Thyroid gland (tissue), 4 donors: ENCODE results near the gene GRIN2A. TPM values are rescaled to one million over a fixed set of nuclear protein-coding genes. Genes with fewer than 3 reads are reported as not detected.

Source experiments
- DNase-seq, 2 donors: peaks; one replicate each; pipeline ENCODE4 v3.0.0-alpha.2; 2019
- H3K27ac ChIP-seq, 3 donors: fragments of 200-600 bp; sonication (generic); 1 replicate in 2 of 3; 2 replicates in 1 of 3; pipeline ENCODE4 v1.5.1; 2016 to 2019; ENCODE audit warnings: mild to moderate bottlenecking in 1 of 3, moderate library complexity in 1 of 3
- H3K27me3 ChIP-seq: fragments of 200-600 bp; sonication (generic); one replicate; pipeline ENCODE4 v1.5.1; 2019
- H3K36me3 ChIP-seq, 2 donors: fragments of 200-600 bp; sonication (generic); one replicate each; pipeline ENCODE4 v1.5.1; 2016 to 2019
- H3K4me1 ChIP-seq, 2 donors: fragments of 200-600 bp; sonication (generic); one replicate each; pipeline ENCODE4 v1.5.1; 2017 to 2019
- H3K4me3 ChIP-seq, 3 donors: fragments of 200-600 bp; sonication (generic); replicated peaks in 1 of 3; 1 replicate in 2 of 3; 2 replicates in 1 of 3; pipeline ENCODE4 v1.5.1; 2016; ENCODE audit warnings: mild to moderate bottlenecking in 1 of 3
- H3K9me3 ChIP-seq: fragments of 200-600 bp; sonication (generic); one replicate; pipeline ENCODE4 v1.5.1; 2017
- CTCF ChIP-seq, 6 experiments: fragments of 200-600 bp in 3 of 6; fragments of 450-650 bp in 3 of 6; sonication (generic) in 3 of 6; IDR thresholded peaks; one replicate each; pipeline ENCODE4 v1.5.1; 2016 to 2019; ENCODE audit warnings: antibody characterized with exemption in 6 of 6, mild to moderate bottlenecking in 2 of 6, inconsistent platforms in 1 of 6, moderate library complexity in 1 of 6
- POLR2A ChIP-seq, 2 donors: fragments of 450-650 bp; IDR thresholded peaks; one replicate each; pipeline ENCODE4 v1.6.1; 2017; ENCODE audit warnings: antibody characterized with exemption in 2 of 2, mild to moderate bottlenecking in 2 of 2, moderate library complexity in 1 of 2
- WGBS, 2 donors: methylation state at CpG; one replicate each; pipeline ENCODE4 v1.1.5; 2017; 5-methylcytosine and 5-hydroxymethylcytosine counted together
- intact Hi-C: fragments of 100-400 bp; cut with DNase I; formaldehyde crosslinking; loops from one replicate; pipeline ENCODE4 v1.15.1; 2023
- total RNA-seq, 4 donors: library from RNA; depleted of rRNA; stranded (reverse); fragments of >200 nt; gene quantifications; one replicate each; pipeline ENCODE4 v1.2.3, GENCODE V29; 2016

GRIN2A gene
- total RNA-seq, 4 donors from 2014 or later, result 0.11 to 1.3 (median 0.53) TPM

GRCh38 chr16:9904526-9904925, 277.7 kb downstream of the GRIN2A start:
- intact Hi-C loops, result no loop called here
- no peak for DNase-seq
- TF ChIP-seq CTCF (IDR thresholded peaks at IDR 0.05) (no peak), POLR2A (IDR thresholded peaks at IDR 0.05) (no peak)
- H3K27me3 ChIP-seq, result no peaks in the 10 kb centered on the region
- no peak overlapping the region for H3K4me3 ChIP-seq
- H3K36me3 ChIP-seq, result no peaks in the 10 kb centered on the region
- no peaks in the 10 kb centered on the region for H3K9me3 ChIP-seq
- WGBS, 2 donors, result 92% methylated on average over 2 of the region's 2 CpGs
- peaks cover 0 to 13% of the 10 kb centered on the region in 2 donors for H3K4me1 ChIP-seq
- H3K27ac ChIP-seq, result no peak overlapping the region

- Histone ChIP-seq H3K27me3 (no peaks in the 10 kb centered on the region), H3K9me3 (no peaks in the 10 kb centered on the region), H3K4me3 (no peak overlapping the region), H3K4me1 (no peaks in the 10 kb centered on the region), H3K27ac (no peak overlapping the region), H3K36me3 (no peaks in the 10 kb centered on the region)
- WGBS, 2 donors, result 83 to 87% methylated on average over 4 of the region's 4 CpGs
- intact Hi-C loops, result no loop called here
- no peak for DNase-seq
- TF ChIP-seq POLR2A (IDR thresholded peaks at IDR 0.05), result no peak
These were observed 281.7 kb downstream of the GRIN2A start for GRCh38 chr16:9900576-9900975.

GRCh38 chr16:9898555-9898954, 283.7 kb downstream of the GRIN2A start:
- no peak for TF ChIP-seq CTCF (IDR thresholded peaks at IDR 0.05)
- Histone ChIP-seq H3K27ac (no peak overlapping the region), H3K36me3 (no peaks in the 10 kb centered on the region), H3K4me1 (no peaks in the 10 kb centered on the region), H3K4me3 (no peak overlapping the region), H3K27me3 (peaks cover 4% of the 10 kb centered on the region), H3K9me3 (no peaks in the 10 kb centered on the region)
- DNase-seq, result no peak
- 51 to 71% methylated on average over 4 of the region's 4 CpGs for WGBS, 2 donors
- intact Hi-C loops, result no loop called here

GRCh38 chr16:9898124-9898523, 284.1 kb downstream of the GRIN2A start:
- Histone ChIP-seq H3K27ac (no peak overlapping the region), H3K4me3 (no peak overlapping the region), H3K4me1 (no peaks in the 10 kb centered on the region), H3K36me3 (no peaks in the 10 kb centered on the region), H3K9me3 (no peaks in the 10 kb centered on the region), H3K27me3 (peaks cover 4% of the 10 kb centered on the region)
- WGBS, 2 donors, result 92 to 93% methylated on average over 2 of the region's 2 CpGs
- DNase-seq, result no peak
- intact Hi-C loops, result no loop called here
- TF ChIP-seq CTCF (IDR thresholded peaks at IDR 0.05) (no peak), POLR2A (IDR thresholded peaks at IDR 0.05) (no peak)

- no peaks in the 10 kb centered on the region for H3K36me3 ChIP-seq
- no peak overlapping the region for H3K4me3 ChIP-seq
- no peaks in the 10 kb centered on the region for H3K9me3 ChIP-seq
- TF ChIP-seq POLR2A (IDR thresholded peaks at IDR 0.05) (no peak), CTCF (IDR thresholded peaks at IDR 0.05) (no peak)
- no peak overlapping the region for H3K27ac ChIP-seq
- intact Hi-C loops, result no loop called here
- H3K27me3 ChIP-seq, result peaks cover 4% of the 10 kb centered on the region
- 79 to 83% methylated on average over 4 of the region's 4 CpGs for WGBS, 2 donors
- no peak for DNase-seq
- H3K4me1 ChIP-seq, result no peaks in the 10 kb centered on the region
These were observed 286.4 kb downstream of the GRIN2A start for GRCh38 chr16:9895817-9896216.

GRCh38 chr16:9885876-9886275, 296.4 kb downstream of the GRIN2A start:
- DNase-seq, result no peak
- no peaks in the 10 kb centered on the region for H3K9me3 ChIP-seq
- intact Hi-C loops, result no loop called here
- H3K4me3 ChIP-seq, result no peak overlapping the region
- no peak for TF ChIP-seq CTCF (IDR thresholded peaks at IDR 0.05)
- no peak for TF ChIP-seq POLR2A (IDR thresholded peaks at IDR 0.05)
- H3K4me1 ChIP-seq, result peaks cover 5 to 11% of the 10 kb centered on the region in 2 donors
- H3K27me3 ChIP-seq, result no peaks in the 10 kb centered on the region
- peak overlapping the region in 1 of 3 donors; percentile 51 for H3K27ac ChIP-seq
- WGBS, 2 donors, result 94 to 98% methylated on average over 1 of the region's 1 CpG
- no peaks in the 10 kb centered on the region for H3K36me3 ChIP-seq
